Measurements from ENCODE around the gene ADAMTS17.

Gene ADAMTS17

DNA sequence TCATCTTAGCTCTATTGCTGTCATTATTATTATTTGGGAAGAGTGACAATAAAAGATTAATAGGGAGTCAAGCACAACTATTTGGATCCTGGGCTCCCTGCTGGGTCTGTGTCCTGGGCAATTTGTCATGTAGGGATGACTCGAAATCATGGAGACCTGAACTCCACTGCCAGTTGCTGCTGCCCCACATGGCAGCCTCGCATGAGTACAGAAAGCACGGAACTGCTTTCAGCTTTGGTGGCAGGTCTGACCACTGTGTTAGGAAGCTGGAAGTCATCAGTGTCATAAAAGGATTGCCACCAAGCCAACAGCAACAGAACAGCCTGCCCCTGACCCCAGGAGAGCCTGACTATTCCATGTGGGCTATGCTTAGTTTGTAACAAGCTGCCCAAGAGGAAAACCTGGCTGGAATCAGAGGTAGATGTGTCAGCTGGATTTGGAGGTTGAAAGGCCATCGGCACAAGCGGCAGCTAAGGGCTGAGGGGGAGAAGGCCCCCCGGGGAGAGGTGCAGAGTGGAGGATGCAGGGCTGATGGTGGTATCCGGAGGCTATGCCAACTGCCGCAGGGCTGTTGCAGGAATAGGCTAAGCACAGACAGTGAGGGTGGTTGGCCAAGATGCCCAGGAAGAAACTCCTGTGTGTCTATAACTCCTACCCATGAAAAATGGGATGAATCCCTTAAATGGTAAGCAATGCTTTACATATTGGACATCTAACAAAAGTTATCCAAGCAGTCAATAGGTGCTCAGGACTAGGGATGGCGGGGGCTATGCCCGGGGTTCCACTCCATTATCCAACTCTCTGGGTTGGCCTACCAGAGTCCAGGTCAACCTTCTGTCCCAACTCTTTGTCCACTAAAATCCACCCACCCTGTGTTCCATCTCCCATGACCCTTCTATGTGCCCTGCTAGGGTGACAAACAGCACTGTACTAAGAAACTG is 291.6 kb downstream of the ADAMTS17 start:
- DNase-seq (ENCODE audit: low read depth in 3 of 3): no peak

GRCh38 chr15:100049483-100049882 is 292.3 kb downstream of the ADAMTS17 start:
- DNase-seq (ENCODE audit: low read depth in 3 of 3): no peak

GRCh38 chr15:100048736-100049135 is 293.0 kb downstream of the ADAMTS17 start:
- no peak for DNase-seq (ENCODE audit: low read depth in 3 of 3)

DNA sequence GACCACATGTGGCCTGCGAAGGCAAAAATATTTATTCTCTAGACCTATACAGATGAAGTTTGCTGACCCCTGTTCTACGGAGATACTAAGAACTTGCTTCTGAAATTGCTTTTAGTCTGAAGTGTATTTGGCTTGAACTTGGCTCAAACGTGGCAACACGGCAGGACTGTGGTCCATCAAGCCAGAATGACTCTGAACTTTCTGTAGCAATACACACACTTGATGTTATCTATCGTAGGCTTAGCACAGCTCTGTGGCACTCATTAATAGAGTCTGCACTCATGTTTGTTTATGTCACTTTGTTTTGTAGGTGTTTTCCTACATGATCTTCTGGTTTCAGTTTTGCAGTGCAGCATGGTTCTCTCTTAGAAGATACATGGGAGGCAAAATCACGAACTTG is 298.1 kb downstream of the ADAMTS17 start:
- DNase-seq (ENCODE audit: low read depth in 3 of 3): no peak

GRCh38 chr15:100043068-100043641 is 298.6 kb downstream of the ADAMTS17 start:
- no peak for DNase-seq (ENCODE audit: low read depth in 3 of 3)

GRCh38 chr15:100042558-100042957 is 299.2 kb downstream of the ADAMTS17 start:
- no peak for DNase-seq (ENCODE audit: low read depth in 3 of 3)

- DNase-seq (ENCODE audit: low read depth in 3 of 3): no peak
Observed at GRCh38 chr15:100041127-100041828, 300.5 kb downstream of the ADAMTS17 start.

DNA sequence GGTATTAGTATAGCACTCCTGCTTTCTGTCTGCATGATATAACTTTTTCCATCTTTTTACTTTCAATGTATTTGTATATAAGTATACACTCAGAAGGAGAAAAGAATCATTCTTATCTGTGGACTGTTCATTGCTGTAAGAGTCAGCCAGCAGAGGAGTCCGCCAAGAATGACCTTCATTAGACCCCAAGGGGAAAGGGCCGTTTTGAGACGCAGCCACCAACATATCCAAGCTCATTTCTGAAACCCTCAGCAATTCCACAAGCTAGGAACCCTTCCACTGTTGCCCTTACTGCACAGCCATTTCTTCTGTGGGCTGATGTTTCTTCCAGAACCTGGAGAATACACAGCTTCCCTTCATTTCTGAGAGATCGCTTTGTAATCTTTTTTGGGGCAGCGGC is 301.8 kb downstream of the ADAMTS17 start:
- DNase-seq (ENCODE audit: low read depth in 3 of 3): no peak

DNA sequence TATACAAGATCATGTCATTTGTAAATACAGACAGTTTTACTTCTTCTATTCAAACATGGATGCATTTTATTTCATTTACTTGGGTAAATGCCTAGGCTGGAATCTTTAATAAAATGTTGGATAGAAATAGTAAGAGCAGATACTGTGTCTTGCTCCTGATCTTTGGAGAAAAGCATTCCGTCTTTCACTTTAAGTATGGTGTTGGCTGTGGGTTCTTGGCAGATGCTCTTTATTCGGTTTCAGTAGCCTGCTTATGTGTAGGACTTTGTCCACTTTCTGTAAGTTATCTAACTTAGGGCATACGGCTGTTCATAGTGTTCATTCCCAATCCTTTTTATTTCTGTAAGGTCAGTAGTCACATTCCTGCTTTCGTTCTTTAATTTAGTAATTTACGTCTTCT is 303.0 kb downstream of the ADAMTS17 start:
- no peak for DNase-seq (ENCODE audit: low read depth in 3 of 3)

DNA sequence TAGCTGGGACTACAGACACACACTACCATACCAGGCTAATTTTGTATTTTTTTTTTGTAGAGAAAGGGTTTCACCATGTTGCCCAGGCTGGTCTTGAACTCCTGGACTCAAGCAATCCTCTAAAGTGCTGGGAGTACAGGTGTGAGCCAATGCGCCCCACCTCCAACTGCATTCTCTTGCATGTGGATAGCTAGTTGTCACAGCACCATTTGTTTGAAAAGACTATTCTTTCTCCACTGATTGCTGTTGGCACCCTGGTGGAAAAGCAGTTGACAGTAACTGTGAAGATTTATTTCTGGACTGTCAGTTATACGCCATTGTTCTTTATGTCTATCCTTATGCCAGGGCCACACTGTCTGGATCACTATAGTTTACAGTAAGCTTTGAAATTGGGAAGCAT is 303.9 kb downstream of the ADAMTS17 start:
- DNase-seq (ENCODE audit: low read depth in 3 of 3): no peak

DNA sequence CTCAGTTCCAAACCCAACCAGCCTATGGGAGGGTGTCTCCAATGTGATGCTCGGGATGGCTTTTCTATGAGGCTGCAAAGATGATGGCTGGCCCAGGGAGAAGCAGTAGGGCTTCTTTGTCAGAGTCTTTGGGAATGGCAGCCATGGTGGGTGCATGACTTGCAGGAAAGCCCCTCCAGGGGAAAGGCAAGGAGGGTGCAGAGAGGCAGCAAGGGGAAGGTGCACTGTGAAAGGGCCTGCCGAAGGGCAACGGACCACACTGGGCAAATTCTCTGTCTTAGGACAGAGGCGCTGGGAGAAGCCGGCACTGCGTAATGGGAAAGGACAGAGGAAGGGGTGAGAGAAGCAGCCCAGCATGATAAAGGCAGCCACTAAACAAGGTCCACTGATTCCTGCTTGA is 305.8 kb downstream of the ADAMTS17 start:
- no peak for DNase-seq (ENCODE audit: low read depth in 3 of 3)

DNA sequence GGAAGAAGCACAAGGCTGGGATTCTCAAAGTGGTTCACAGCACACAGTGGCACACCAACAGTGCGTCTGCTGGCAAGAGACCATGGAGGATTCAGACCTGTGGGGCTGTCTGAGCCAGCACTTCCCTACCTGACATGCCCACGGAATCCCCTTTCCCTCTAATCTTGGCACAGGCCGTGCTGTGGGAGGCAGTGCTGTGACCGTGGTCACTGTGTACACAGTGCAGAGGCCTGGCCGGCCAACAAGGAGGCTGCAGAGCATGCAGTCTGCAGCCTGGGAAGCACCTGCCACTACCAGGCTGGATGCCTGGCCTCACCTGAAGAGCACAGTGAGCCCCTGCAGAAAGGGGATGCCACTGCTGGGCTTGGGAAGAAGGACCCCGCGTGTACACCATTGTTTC is 307.6 kb downstream of the ADAMTS17 start:
- DNase-seq (ENCODE audit: low read depth in 3 of 3): no peak

DNA sequence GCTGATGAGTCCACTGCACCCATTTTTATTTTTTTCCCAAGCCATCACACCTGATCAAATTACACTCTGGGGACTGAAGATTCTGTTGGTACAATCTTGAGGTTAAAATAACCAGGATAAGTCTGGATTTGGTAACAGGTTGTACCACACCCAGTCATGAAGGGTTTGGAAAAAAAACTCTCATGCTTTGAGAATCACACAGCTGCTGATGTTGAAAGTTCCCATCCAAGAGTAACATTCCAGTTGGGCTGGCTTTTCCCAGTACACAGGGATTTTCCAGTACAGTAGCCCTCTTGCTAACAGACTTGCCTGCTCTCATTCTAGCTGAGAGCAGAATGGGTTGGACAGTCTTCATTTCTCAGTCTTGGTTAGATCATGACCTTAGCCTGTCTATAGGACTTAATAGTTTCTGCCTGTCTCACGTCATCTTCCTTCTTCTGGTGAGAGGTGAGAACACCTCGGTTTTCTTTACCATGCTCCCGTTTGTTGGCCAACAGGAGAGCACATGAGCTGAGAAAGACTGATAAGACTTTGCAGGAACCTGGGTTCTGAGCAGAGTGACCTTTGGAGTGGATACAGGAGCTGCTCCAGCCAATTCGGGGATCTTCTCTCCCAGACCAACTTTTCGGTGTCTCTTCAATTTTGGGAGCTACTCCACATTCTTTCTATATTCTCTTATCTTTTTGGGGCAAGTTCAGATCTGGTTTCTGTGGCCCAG is 308.5 kb downstream of the ADAMTS17 start:
- DNase-seq (ENCODE audit: low read depth in 3 of 3): no peak

DNA sequence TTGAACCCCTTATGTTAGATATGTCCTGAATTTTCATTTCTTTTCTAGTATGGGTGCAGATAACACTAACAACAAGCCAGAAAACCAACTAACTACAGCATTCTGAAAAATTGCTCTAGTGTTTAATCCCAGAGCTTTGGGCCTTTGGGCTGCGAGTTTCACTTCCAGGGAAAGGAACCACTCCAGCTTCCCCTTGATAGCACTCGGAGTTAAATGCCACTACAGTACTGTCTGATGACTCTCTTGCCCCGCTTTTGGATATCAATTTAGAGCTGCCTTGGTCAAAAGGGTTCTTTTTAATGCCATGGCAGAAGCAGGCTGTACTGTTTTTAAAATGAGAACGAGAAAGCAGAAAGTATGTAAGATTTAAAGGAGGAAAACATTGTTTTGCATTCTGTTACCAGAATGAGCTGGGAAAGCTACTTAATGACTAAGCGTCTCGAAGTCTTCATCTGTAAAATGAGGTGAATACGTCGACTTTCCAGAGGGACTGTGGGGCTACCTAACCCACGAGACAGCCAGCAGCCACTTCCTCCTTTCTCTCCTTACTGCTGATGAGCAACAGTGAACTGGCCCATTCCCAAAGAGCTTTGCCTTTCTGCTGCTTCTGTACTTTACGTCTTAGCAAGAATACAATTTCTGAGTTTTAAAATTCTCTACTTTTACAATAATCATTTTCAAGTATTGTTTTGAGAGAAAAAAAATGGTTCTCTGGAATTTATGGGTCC is 309.3 kb downstream of the ADAMTS17 start:
- DNase-seq (ENCODE audit: low read depth in 3 of 3): no peak

DNA sequence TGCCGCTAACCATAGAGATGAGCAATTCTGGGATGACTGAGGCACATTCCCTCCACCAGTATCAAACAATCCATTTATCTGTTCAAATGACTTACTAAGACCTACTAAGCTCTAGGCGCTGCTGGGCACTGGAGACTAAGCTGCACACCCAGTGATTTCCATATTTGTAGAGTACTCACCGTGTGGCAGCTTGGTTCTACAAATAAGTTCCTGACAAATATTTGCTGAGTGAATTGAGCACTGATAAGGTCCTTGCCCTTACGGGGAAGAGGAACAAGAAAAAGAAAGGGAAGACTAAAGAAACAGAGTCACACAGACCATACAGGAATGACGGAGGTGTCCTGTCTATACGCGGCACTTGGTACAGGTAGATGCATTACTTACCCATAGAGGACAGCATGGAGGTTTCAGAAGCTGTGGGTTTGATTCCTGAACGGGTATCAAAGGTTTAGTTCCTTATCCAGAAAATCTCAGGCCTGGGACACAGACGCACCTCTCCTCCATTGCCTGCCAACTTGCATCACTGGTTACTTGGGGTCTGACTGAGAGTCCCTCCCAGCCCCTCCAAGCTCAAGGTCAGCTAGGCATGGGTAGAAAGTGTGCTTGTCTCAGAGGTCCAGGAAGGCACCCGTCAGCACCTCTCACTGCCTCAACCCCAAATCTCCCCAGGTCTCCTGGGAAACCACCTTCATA is 310.0 kb downstream of the ADAMTS17 start:
- no peak for DNase-seq (ENCODE audit: low read depth in 3 of 3)

GRCh38 chr15:100030586-100031229 is 311.1 kb downstream of the ADAMTS17 start:
- DNase-seq (ENCODE audit: low read depth in 3 of 3): no peak

- no peak for DNase-seq (ENCODE audit: low read depth in 3 of 3)
Observed at GRCh38 chr15:100029868-100030479, 311.8 kb downstream of the ADAMTS17 start.

- no peak for DNase-seq (ENCODE audit: low read depth in 3 of 3)
Observed at GRCh38 chr15:100029045-100029444, 312.7 kb downstream of the ADAMTS17 start.

DNA sequence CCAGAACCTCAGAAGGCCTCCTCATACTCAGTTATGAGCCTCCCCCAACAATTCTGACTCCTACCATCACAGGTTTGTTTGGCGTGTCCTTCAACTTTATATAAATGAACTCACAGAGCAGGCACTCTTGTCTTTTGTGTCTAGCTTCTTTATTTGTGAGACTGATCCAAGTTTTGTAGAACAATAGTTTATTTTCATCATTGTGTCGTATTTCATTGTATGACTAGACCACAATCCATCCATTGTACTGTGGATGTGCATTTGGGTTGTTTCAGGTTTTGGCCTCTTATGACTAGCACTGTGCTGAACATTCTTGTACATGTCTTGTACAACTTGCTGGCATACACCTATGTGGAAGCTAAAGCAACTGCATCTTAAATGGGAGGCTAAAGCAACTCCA is 315.7 kb downstream of the ADAMTS17 start:
- no peak for DNase-seq (ENCODE audit: low read depth in 3 of 3)

GRCh38 chr15:100022806-100023205 is 319.0 kb downstream of the ADAMTS17 start:
- DNase-seq (ENCODE audit: low read depth in 3 of 3): no peak

Data from stimulated activated CD4-positive, alpha-beta T cell treated with anti-CD3 and anti-CD28 coated beads, TNF-alpha, amount 100 ng/mL, for 4 hours (primary cell).